ENCODE data around the gene TNNT2.

Gene TNNT2

GRCh38 chr1:201408176-201408833, 30.8 kb upstream of the TNNT2 start:
- no peaks in the 10 kb centered on the region for H3F3A ChIP-seq (ENCODE audit: insufficient read depth, low read length)
- DNase-seq: peak; percentile 73
- H3K27ac ChIP-seq (ENCODE audit: low read length): no peak overlapping the region
- no peaks in the 10 kb centered on the region for H3K4me1 ChIP-seq (ENCODE audit: low read length)
- no peaks in the 10 kb centered on the region for H3K9me2 ChIP-seq (replicated peaks; ENCODE audit: insufficient read depth, low read length)
- no peak overlapping the region for H3K4me2 ChIP-seq (ENCODE audit: low read depth, low read length)
- H3K79me2 ChIP-seq (ENCODE audit: low read length): no peaks in the 10 kb centered on the region
- no peak overlapping the region; the same call in 1 of the 2 replicates for H2AFZ ChIP-seq (ENCODE audit: low read length)
- H3K9me3 ChIP-seq (replicated peaks; ENCODE audit: insufficient read depth, low read length): no peaks in the 10 kb centered on the region
- H3K36me3 ChIP-seq (replicated peaks; ENCODE audit: insufficient read depth, low read length): no peaks in the 10 kb centered on the region
- H3K4me3 ChIP-seq (ENCODE audit: low read length): no peak overlapping the region
- H3K9ac ChIP-seq (ENCODE audit: low read length): no peak overlapping the region
- H3K27me3 ChIP-seq (replicated peaks; ENCODE audit: insufficient read depth, low read length): peaks cover 54% of the 10 kb centered on the region
- TF ChIP-seq EZH2phosphoT487 (IDR thresholded peaks at IDR 0.05; ENCODE audit: low read length) (no peak), CTCF (IDR thresholded peaks at IDR 0.05; ENCODE audit: low read length) (peak; percentile 99), EZH2 (optimal IDR thresholded peaks at IDR 0.05; ENCODE audit: low read depth, low read length) (no peak)
- H4K20me1 ChIP-seq (ENCODE audit: insufficient read depth, low read length): no peaks in the 10 kb centered on the region

- H3K4me1 ChIP-seq (ENCODE audit: low read length): no peaks in the 10 kb centered on the region
- H3K27ac ChIP-seq (ENCODE audit: low read length): no peak overlapping the region
- H3K4me3 ChIP-seq (ENCODE audit: low read length): no peak overlapping the region
- TF ChIP-seq CTCF (IDR thresholded peaks at IDR 0.05; ENCODE audit: low read length): no peak
- TF ChIP-seq EZH2phosphoT487 (IDR thresholded peaks at IDR 0.05; ENCODE audit: low read length): no peak
- TF ChIP-seq EZH2 (optimal IDR thresholded peaks at IDR 0.05; ENCODE audit: low read depth, low read length): no peak
- H3K4me2 ChIP-seq (ENCODE audit: low read depth, low read length): no peak overlapping the region
- H3K36me3 ChIP-seq (replicated peaks; ENCODE audit: insufficient read depth, low read length): no peaks in the 10 kb centered on the region
- DNase-seq: no peak
- H3F3A ChIP-seq (ENCODE audit: insufficient read depth, low read length): no peaks in the 10 kb centered on the region
- H4K20me1 ChIP-seq (ENCODE audit: insufficient read depth, low read length): no peaks in the 10 kb centered on the region
- no peak overlapping the region for H3K9ac ChIP-seq (ENCODE audit: low read length)
- H3K27me3 ChIP-seq (replicated peaks; ENCODE audit: insufficient read depth, low read length): peaks cover 61% of the 10 kb centered on the region
- H3K79me2 ChIP-seq (ENCODE audit: low read length): no peaks in the 10 kb centered on the region
- no peak overlapping the region for H2AFZ ChIP-seq (ENCODE audit: low read length)
- H3K9me3 ChIP-seq (replicated peaks; ENCODE audit: insufficient read depth, low read length): no peaks in the 10 kb centered on the region
- no peaks in the 10 kb centered on the region for H3K9me2 ChIP-seq (replicated peaks; ENCODE audit: insufficient read depth, low read length)
These were observed 29.4 kb upstream of the TNNT2 start for GRCh38 chr1:201406831-201407406.

- no peak overlapping the region for H2AFZ ChIP-seq (ENCODE audit: low read length)
- no peak overlapping the region for H3K4me3 ChIP-seq (ENCODE audit: low read length)
- H3K4me2 ChIP-seq (ENCODE audit: low read depth, low read length): no peak overlapping the region
- no peak overlapping the region for H3K9ac ChIP-seq (ENCODE audit: low read length)
- H3K4me1 ChIP-seq (ENCODE audit: low read length): no peaks in the 10 kb centered on the region
- no peak overlapping the region for H3K27ac ChIP-seq (ENCODE audit: low read length)
- H3F3A ChIP-seq (ENCODE audit: insufficient read depth, low read length): no peaks in the 10 kb centered on the region
- no peaks in the 10 kb centered on the region for H3K79me2 ChIP-seq (ENCODE audit: low read length)
- H3K9me2 ChIP-seq (replicated peaks; ENCODE audit: insufficient read depth, low read length): no peaks in the 10 kb centered on the region
- no peak for DNase-seq
- peaks cover 62% of the 10 kb centered on the region for H3K27me3 ChIP-seq (replicated peaks; ENCODE audit: insufficient read depth, low read length)
- no peaks in the 10 kb centered on the region for H4K20me1 ChIP-seq (ENCODE audit: insufficient read depth, low read length)
- no peak for TF ChIP-seq EZH2 (optimal IDR thresholded peaks at IDR 0.05; ENCODE audit: low read depth, low read length)
- H3K36me3 ChIP-seq (replicated peaks; ENCODE audit: insufficient read depth, low read length): no peaks in the 10 kb centered on the region
- no peaks in the 10 kb centered on the region for H3K9me3 ChIP-seq (replicated peaks; ENCODE audit: insufficient read depth, low read length)
These were observed 28.0 kb upstream of the TNNT2 start for GRCh38 chr1:201405484-201405831.
